ENCODE measurements around the gene TNFRSF21.
"Not testable (repeated sequence)": the region's sequence is repeated elsewhere in the genome, so short reads cannot be mapped to it uniquely, and the experiment has no call there.

TNFRSF21 gene

GRCh38 chr6:47321577-47321976, 11.9 kb upstream of the TNFRSF21 start:
- DNase-seq, result no peak

- no peak for DNase-seq
Measured at GRCh38 chr6:47319867-47320266, 10.2 kb upstream of the TNFRSF21 start.

DNA sequence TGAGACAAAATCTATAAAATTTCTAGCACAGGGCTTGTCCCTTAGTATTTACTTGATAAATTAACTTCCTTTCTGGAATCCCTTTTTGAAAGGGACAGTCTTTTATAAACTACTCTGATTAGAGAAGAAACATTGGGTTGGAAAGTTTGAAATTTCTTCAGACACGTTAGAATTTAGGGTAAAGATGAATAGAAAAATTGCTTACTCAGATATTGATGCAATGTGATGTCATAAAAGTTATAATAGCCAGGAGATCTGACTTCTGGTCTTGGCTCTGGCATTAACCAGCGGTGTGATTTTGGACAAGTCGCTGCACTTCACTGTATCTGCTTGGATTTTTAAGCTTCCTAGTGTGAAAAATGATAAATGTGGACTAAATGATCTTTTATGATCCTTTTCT, 9.7 kb upstream of the TNFRSF21 start:
- DNase-seq, result no peak

- no peak for DNase-seq
Measured at GRCh38 chr6:47318236-47318989, 8.7 kb upstream of the TNFRSF21 start.

DNA sequence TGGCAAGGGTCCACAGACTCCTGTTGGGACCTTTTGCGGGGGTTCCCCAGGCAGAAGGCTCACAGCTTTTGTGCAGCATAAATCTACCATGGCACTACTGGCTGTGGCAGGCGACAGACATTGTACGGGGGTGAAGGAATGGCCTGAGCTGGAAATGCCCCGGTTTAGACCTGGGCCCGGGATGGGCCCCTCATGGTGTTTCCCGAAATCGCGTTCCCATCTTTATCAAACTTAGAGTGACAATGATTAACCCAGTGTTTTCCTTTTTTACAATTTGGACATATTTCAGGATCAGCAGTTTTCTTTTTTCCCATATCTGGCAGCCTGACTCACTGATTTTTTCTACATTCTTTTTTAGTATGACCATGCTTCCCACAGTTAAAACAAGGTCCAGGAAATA, 5.5 kb upstream of the TNFRSF21 start:
- DNase-seq, result not testable (repeated sequence)

DNA sequence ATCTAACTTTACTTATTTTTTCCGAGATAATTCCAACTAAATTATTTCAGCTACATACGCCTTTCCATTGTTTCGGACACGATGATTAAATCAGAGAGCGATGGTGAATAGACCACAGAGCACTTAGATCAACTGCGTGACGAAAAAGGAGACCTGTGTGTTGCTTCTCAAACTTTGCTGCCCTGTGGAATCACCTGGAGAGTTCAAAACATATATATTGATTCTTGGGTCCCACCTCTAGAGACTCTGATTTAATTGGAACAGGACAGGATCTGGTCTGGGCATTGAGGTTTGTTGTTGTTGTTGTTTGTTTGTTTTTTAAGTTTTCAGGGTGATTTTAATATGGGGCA, 401 bp upstream of the TNFRSF21 start:
- DNase-seq, result no peak

DNA sequence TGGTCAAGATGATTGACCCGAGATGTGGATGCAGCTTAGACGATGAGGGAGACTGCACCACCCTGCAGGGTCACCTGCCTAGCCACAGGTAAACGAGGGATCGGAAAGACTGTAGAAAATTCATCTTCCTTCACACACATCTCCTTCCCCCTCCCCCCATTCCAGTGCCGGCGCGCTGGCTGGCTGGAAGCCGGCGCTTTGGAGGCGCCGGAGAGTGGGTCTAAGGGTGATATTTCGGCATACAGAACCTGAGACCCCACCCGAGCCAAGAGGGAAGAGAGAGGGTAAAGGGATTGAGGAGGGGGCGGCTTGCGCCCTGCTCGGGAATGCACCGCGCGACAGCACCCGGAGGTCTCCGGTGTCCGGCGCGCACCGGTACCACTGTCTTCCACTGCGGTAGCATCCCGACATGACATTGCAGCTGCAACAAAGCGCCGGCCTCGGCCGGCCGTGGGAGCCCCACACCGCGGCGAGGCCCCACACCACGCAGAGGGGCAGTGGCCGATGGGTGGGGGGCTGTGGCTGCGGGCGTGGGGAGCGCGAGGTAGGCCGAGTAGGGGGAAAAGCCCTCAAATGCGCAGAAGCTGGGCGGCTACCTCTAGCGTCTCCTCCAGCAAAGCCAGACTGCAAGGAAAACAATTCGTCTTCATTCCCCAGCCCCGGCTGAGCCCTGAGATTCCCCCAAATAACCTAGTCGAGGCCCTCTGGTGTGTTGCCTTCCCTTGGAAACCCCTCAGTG, 984 bp downstream of the TNFRSF21 start:
- peak; percentile 51 for DNase-seq

DNA sequence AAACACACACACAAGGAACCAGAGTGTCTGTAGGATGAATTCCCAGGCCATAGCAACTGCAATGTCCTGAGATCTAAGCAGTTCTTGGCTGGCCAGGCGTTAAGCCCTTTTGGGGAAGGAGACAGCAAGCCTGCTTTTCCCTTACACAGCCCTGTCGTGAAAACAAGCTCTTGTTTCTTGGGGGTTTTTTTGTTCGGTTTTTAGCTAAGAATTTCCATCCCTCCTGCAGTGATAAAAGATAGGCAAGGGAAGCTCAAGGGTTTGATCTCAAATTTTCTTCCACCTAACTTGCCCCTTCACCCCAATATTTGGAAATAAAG, 1.5 kb downstream of the TNFRSF21 start:
- no peak for DNase-seq

DNA sequence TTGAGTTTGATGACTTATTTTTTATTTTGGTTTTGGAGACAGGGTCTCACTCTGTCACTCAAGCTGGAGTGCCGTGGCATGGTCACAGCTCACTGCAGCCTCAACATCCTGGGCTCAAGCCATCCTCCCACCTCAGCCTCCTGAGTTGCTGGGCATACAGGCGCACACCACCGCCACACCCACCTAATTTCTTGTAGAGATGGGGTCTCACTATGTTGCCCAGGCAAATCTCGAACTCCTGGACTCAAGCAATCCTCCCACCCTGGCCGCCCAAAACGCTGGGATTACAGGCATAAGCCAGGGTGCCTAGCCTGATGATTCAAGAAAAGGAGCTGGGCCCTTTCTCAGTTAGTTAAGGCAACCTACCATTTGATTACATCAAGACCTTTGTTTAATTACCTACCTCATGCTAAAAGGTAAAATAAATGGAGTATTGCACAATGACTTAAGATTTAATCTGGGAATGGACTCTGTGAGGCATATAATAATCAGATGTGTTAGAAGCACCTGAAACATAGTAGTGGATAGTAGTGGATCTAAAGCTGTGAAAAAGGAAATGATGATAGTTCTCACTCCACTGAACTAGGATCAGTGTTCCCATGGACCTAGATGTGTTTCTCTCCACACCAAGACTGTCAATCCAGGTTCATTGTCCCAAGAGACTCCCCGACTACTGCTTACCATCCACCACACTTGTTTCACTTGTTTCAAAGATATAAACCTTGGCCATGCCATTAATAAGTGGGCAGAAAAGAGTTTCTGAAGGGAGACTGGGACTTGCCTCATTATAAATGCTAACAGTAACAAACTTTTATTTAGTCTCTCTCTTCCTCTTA, 2.1 kb downstream of the TNFRSF21 start:
- no peak for DNase-seq

GRCh38 chr6:47306887-47307286, 2.8 kb downstream of the TNFRSF21 start:
- no peak for DNase-seq

DNA sequence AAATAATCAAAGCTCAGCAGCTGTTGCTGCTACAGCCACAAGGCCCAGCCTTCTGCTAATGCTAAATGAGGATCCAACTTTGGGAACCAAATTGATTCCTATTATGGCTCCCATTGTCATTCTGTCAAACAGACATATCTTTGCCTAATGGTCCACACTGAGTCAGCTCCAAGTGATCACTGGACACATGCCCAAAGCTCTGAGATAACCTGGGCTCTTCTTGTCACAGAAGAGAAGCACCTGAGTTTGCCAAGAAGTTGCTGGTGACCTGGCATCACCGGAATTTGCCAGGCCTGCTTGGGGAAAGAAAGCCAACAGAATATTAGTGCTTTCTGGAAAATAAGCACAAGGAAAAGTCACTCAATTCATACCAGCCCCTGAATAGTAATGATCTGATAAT, 5.8 kb downstream of the TNFRSF21 start:
- DNase-seq, result no peak

GRCh38 chr6:47303342-47303741, 6.4 kb downstream of the TNFRSF21 start:
- no peak for DNase-seq

GRCh38 chr6:47302043-47302442, 7.7 kb downstream of the TNFRSF21 start:
- no peak for DNase-seq

- no peak for DNase-seq
Measured at GRCh38 chr6:47301441-47301840, 8.3 kb downstream of the TNFRSF21 start.

GRCh38 chr6:47300417-47300816, 9.3 kb downstream of the TNFRSF21 start:
- no peak for DNase-seq

- DNase-seq, result no peak
Measured at GRCh38 chr6:47299965-47300364, 9.7 kb downstream of the TNFRSF21 start.

GRCh38 chr6:47298475-47298874, 11.2 kb downstream of the TNFRSF21 start:
- DNase-seq, result no peak

- no peak for DNase-seq
Measured at GRCh38 chr6:47294990-47295389, 14.7 kb downstream of the TNFRSF21 start.

DNA sequence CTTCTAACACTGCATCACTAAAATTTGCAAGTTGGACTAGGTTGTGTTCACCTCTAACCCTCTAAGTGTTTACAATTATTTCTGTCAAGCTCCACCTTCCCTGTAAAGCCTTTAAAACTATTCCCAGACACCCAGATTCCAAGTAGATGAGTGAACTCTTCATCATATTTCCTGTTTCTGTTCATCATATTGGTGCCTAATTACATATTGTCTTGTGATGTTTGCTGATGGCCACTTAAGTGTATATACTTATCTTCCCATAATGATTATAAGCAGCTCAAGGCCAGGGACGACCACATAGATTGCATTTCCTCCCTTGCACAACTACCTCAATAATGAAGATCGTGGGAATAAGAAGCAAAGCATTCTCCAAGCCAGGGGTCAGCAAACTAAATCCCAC, 16.8 kb downstream of the TNFRSF21 start:
- no peak for DNase-seq

- DNase-seq, result no peak
Measured at GRCh38 chr6:47292027-47292426, 17.7 kb downstream of the TNFRSF21 start.

DNA sequence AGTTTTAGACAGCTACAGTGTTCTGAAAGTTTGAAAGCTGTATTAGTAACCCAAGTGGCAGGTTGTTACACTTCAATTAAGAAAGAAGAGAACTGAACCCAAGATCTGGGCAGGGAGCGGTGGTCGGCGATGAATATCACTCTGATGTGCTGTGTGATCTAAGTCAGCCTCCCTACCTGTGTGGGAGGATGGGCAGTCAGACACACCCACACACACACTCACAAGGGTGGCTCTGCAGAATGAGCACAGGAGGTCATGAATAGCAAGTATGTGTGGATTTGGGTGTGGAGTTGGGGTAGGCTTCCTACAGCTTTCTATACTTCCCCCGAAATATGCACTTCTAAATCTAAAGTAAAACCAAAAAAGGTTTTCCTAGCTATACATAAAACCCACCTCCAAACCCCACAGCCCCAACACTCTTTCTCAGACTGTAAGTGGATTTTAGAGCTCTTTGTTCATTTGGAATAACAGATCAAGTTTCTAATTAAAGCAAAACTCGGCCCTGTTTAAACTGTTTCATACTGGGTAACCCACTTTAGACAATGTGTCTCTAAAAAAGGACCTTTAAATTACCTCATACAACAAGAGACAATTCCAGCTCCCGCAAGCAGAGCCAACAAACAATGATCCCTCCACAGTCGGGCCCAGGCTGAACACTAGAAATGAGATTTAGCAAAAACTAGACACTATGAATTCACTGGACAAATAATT, 19.4 kb downstream of the TNFRSF21 start:
- DNase-seq, result no peak

DNA sequence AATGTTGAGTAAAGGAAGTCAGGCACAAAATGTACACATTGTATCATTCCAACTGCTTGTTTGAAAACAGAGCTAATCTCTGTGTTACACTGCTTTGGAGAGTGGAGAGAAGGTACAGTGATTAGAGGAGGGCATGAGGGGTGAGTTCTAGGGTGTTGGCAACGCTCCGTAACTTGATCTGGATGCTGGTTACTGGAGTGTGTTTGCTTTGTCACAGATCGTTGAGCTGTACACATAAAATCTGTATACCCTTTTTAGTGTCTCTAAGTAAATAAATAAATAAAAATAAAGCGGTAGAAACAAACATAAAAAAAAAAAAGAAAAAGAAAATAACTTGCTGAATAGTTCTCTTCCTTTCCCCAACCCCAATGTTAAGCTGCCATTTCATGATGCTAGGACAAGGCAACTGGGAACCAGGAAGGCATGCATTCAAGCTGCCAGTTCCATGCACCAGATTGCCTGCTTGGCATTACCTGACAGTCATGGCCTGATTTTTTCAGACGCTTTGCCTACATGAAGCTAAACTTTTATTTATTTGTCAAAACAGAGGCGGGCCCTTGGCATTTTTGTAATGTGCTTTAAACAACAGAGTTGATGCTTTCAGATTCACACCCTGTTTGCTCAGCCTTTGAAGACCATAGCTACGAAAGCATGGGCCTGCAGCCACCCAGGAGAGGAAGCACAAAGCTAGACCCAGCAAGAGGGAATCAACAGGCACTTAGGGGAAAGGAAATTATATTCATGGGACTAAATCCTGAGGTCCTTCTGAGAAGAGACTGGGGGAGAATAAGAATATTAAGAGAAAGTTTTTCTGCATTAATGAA, 21.2 kb downstream of the TNFRSF21 start:
- no peak for DNase-seq

Data from right hindlimb (tissue), 1 donor.